Loucy (cell line): ENCODE results near the gene SEC24B.

Experiments used
- EZH2phosphoT487 ChIP-seq: fragments of 200-600 bp; IDR thresholded peaks from 2 replicates; pipeline ENCODE4 v1.6.1; 2018; ENCODE audit warnings: antibody characterized with exemption, mild to moderate bottlenecking, moderate library complexity, borderline replicate concordance
- TF ChIP-seq, protein P1 (sequence below): fragments of 200-600 bp; sonication (generic); conservative IDR thresholded peaks from 2 replicates; pipeline ENCODE4 v1.5.1; 2014; ENCODE audit warnings: mild to moderate bottlenecking, antibody characterized with exemption, low read length

DNA sequence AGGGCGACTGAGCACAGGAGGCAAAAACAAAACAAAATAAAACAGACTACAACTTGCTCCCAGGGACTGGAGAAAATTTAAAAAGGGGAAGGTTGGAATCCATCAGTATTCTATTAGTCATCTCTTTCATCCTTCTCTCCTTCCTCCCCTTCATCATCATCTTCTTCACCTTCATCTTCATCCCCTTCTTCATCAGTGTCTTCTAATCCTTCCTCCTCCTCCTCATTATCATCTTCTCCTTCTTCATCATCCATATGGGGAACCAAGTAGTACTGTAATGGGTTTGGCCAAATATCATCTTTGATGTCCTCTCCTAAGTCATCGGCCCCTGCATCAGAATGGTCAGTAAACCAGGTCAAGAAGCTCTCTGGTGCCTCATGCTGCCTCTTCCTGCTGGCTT, 119.5 kb downstream of the SEC24B start:
- TF ChIP-seq, protein P1, sequence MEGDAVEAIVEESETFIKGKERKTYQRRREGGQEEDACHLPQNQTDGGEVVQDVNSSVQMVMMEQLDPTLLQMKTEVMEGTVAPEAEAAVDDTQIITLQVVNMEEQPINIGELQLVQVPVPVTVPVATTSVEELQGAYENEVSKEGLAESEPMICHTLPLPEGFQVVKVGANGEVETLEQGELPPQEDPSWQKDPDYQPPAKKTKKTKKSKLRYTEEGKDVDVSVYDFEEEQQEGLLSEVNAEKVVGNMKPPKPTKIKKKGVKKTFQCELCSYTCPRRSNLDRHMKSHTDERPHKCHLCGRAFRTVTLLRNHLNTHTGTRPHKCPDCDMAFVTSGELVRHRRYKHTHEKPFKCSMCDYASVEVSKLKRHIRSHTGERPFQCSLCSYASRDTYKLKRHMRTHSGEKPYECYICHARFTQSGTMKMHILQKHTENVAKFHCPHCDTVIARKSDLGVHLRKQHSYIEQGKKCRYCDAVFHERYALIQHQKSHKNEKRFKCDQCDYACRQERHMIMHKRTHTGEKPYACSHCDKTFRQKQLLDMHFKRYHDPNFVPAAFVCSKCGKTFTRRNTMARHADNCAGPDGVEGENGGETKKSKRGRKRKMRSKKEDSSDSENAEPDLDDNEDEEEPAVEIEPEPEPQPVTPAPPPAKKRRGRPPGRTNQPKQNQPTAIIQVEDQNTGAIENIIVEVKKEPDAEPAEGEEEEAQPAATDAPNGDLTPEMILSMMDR: no peak
- TF ChIP-seq EZH2phosphoT487: no peak
